ENCODE data around the gene ST6GALNAC4.
A peak's percentile ranks its signal among the peaks of the same experiment; 100 is the strongest.
"Not testable (repeated sequence)": the region's sequence is repeated elsewhere in the genome, so short reads cannot be mapped to it uniquely, and the experiment has no call there.

Gene ST6GALNAC4

DNA sequence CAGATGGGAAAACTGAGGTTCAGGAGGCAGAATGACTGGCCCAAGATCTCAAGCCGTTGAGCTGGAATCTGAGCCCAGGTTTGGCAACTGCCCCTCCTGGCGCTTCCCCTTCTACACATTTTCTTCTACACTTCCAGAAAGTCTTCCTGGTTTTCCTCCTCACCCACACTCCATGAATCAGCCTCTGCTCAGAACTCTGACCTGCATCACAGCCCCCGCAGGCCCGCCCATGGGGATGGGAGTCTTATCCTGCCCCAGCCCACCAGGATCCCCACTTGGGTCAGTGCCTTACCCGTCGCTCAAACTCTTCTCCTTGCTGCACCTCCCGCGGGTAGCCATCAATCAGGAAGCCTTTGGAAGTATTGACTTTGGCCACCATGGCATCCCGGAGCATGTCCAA, 45.3 kb downstream of the ST6GALNAC4 start:
- Histone ChIP-seq H3K79me2 (ENCODE audit: low read length) (no peaks in the 10 kb centered on the region), H3K36me3 (replicated peaks; ENCODE audit: low read depth, low read length) (no peaks in the 10 kb centered on the region), H3K27me3 (ENCODE audit: low read depth, low read length) (no peaks in the 10 kb centered on the region), H2AFZ (ENCODE audit: low read depth, low read length) (no peak overlapping the region), H3K9me3 (ENCODE audit: insufficient read depth, low read length) (no peaks in the 10 kb centered on the region), H3K27ac (ENCODE audit: low read length) (no peak overlapping the region), H3K9ac (ENCODE audit: low read length) (no peak overlapping the region), H3K4me2 (ENCODE audit: low read length) (no peak overlapping the region), H3K4me3 (ENCODE audit: low read length) (no peak overlapping the region), H3K4me1 (ENCODE audit: low read length) (peaks cover 3% of the 10 kb centered on the region), H4K20me1 (ENCODE audit: insufficient read depth, low read length) (no peaks in the 10 kb centered on the region)
- TF ChIP-seq EZH2phosphoT487 (IDR thresholded peaks at IDR 0.05; ENCODE audit: low read depth), result no peak
- TF ChIP-seq, protein P1, sequence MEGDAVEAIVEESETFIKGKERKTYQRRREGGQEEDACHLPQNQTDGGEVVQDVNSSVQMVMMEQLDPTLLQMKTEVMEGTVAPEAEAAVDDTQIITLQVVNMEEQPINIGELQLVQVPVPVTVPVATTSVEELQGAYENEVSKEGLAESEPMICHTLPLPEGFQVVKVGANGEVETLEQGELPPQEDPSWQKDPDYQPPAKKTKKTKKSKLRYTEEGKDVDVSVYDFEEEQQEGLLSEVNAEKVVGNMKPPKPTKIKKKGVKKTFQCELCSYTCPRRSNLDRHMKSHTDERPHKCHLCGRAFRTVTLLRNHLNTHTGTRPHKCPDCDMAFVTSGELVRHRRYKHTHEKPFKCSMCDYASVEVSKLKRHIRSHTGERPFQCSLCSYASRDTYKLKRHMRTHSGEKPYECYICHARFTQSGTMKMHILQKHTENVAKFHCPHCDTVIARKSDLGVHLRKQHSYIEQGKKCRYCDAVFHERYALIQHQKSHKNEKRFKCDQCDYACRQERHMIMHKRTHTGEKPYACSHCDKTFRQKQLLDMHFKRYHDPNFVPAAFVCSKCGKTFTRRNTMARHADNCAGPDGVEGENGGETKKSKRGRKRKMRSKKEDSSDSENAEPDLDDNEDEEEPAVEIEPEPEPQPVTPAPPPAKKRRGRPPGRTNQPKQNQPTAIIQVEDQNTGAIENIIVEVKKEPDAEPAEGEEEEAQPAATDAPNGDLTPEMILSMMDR (IDR thresholded peaks at IDR 0.05; ENCODE audit: low read depth, low read length), result no peak

DNA sequence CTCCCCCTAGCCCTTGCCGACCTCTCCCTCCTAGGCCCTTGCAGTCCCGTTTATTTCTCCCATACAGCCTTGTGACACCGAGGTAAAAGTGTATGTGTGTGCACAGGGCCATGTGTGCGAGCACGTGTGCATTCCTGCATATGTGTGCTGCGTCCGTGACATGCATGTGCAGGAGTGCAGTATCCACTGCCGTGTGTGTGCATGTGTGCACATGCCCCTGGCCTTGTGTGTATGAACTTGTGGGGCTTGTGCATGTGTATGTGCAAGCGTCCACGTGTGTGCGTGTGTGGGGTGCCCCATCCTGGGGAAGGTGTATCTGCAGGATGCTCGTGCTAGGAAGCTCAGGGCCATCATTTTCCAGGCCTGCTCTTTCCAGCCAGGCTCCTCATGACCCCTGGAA, 46.0 kb downstream of the ST6GALNAC4 start:
- H4K20me1 ChIP-seq (ENCODE audit: insufficient read depth, low read length), result no peaks in the 10 kb centered on the region
- no peak overlapping the region for H2AFZ ChIP-seq (ENCODE audit: low read depth, low read length)
- no peaks in the 10 kb centered on the region for H3K79me2 ChIP-seq (ENCODE audit: low read length)

DNA sequence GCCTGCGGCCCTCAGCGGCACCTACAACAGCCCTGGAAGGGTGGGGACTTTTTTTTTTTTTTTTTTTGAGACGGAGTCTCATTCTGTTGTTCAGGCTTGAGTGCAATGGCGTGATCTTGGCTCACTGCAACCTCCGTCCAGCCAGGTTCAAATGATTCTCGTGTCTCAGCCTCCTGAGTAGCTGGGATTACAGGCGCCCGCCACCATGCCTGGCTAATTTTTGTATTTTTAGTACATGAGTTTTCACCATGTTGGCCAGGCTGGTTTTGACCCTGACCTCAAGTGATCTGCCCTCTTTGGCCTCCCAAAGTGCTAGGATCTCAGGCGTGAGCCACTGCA, 46.7 kb downstream of the ST6GALNAC4 start:
- H4K20me1 ChIP-seq (ENCODE audit: insufficient read depth, low read length); H3K4me2 ChIP-seq (ENCODE audit: low read length); H3K36me3 ChIP-seq (replicated peaks; ENCODE audit: low read depth, low read length); H2AFZ ChIP-seq (ENCODE audit: low read depth, low read length); H3K4me1 ChIP-seq (ENCODE audit: low read length); H3K27ac ChIP-seq (ENCODE audit: low read length); H3K79me2 ChIP-seq (ENCODE audit: low read length); H3K9ac ChIP-seq (ENCODE audit: low read length); H3K9me3 ChIP-seq (ENCODE audit: insufficient read depth, low read length); H3K4me3 ChIP-seq (ENCODE audit: low read length); H3K27me3 ChIP-seq (ENCODE audit: low read depth, low read length): not testable (repeated sequence)

More for the DNA sequence above, 46.0 kb downstream of the ST6GALNAC4 start:
- no peaks in the 10 kb centered on the region for H3K27me3 ChIP-seq (ENCODE audit: low read depth, low read length)
- no peaks in the 10 kb centered on the region for H3K36me3 ChIP-seq (replicated peaks; ENCODE audit: low read depth, low read length)
- no peak overlapping the region for H3K27ac ChIP-seq (ENCODE audit: low read length)
- H3K9ac ChIP-seq (ENCODE audit: low read length), result no peak overlapping the region
- TF ChIP-seq EZH2phosphoT487 (IDR thresholded peaks at IDR 0.05; ENCODE audit: low read depth), result no peak
- TF ChIP-seq, protein P1 (IDR thresholded peaks at IDR 0.05; ENCODE audit: low read depth, low read length), result no peak
- H3K9me3 ChIP-seq (ENCODE audit: insufficient read depth, low read length), result no peaks in the 10 kb centered on the region
- peaks cover 6% of the 10 kb centered on the region for H3K4me1 ChIP-seq (ENCODE audit: low read length)
- H3K4me2 ChIP-seq (ENCODE audit: low read length), result no peak overlapping the region
- H3K4me3 ChIP-seq (ENCODE audit: low read length), result no peak overlapping the region

DNA sequence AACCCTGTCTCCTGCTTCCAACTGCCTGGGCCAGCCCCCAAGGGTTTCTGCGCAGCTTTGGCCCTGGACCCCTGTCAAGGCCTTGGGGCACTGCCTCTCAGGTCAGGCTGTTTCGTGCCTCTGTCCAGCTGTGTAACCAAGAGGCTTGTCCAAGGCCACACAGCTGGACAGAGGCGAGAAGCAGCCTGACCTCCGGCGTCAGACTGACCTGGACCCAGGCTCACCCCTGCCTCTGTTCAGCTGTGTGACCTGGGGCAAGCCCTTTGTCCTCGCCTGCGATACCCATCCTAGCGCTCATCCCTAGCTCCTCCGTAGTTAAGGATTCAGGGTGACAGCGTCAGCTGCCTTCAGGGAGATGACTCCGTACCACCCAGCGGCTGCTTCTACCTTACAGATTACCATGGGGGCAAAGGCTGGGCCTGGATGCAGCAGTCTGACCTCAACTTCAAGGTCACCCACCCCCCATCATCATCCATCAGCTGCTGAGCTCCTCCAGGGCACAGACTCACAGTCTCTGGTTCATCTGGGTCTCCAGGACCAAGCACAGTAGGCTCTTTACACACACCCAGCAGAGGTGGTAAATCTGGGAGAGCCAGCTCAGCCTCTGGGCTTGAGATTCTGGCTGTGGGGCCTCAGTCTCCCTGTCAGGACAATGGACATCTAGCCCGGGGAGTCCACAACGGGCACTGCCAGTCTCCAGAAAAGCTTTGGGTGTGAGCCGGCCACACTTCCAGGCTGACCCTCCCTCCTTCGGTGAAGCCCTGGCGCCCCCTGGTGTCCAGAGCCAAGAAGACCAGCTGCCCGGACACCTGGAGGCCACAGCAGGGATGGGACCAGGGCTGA, 47.3 kb downstream of the ST6GALNAC4 start:
- Histone ChIP-seq H3K9me3 (ENCODE audit: insufficient read depth, low read length) (no peaks in the 10 kb centered on the region), H3K4me3 (ENCODE audit: low read length) (no peak overlapping the region), H3K4me2 (ENCODE audit: low read length) (no peak overlapping the region), H3K27ac (ENCODE audit: low read length) (no peak overlapping the region), H3K27me3 (ENCODE audit: low read depth, low read length) (no peaks in the 10 kb centered on the region), H3K9ac (ENCODE audit: low read length) (no peak overlapping the region), H3K36me3 (replicated peaks; ENCODE audit: low read depth, low read length) (no peaks in the 10 kb centered on the region), H4K20me1 (ENCODE audit: insufficient read depth, low read length) (no peaks in the 10 kb centered on the region), H3K79me2 (ENCODE audit: low read length) (no peaks in the 10 kb centered on the region), H3K4me1 (ENCODE audit: low read length) (peaks cover 6% of the 10 kb centered on the region), H2AFZ (ENCODE audit: low read depth, low read length) (no peak overlapping the region)
- TF ChIP-seq, protein P1 (IDR thresholded peaks at IDR 0.05; ENCODE audit: low read depth, low read length), result peak; percentile 81
- TF ChIP-seq EZH2phosphoT487 (IDR thresholded peaks at IDR 0.05; ENCODE audit: low read depth), result no peak
